C4-2B (cell line): ENCODE measurements around the gene CACNB4.

Experiments
- CTCF ChIP-seq: fragments of 450-650 bp; conservative IDR thresholded peaks from 2 replicates; pipeline ENCODE4 v1.5.1; 2017; ENCODE audit warnings: mild to moderate bottlenecking
- ZFX ChIP-seq: fragments of 450-650 bp; IDR thresholded peaks from 2 replicates; pipeline ENCODE4 v1.6.1; 2017

DNA sequence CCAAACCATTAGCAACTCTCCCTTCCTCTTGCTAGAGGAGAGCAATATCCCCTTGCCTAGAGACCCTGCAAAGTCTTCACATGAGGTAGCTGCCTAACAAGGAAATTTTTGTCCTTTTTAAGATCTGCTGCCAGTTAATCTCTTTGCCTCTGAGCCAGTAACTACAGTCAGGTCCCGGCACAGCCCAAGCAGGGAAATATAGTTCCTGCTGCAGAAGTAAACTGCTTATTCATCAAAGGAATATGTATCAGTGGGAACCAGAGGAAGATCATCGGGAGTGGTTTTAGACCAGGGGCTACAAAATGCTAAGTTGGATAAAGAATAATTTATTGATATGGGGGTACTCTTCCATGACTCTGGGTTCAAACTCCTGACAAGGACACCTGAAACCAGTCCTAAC is 30.6 kb downstream of the CACNB4 start:
- TF ChIP-seq CTCF (no peak), ZFX (no peak)
